Stimulated activated CD8-positive, alpha-beta memory T cell treated with anti-CD3 and anti-CD28 coated beads, Interleukin-7, amount 100 ng/mL, for 48 hours (primary cell): ENCODE data around the gene CMIP.
"Not testable (repeated sequence)": the region's sequence is repeated elsewhere in the genome, so short reads cannot be mapped to it uniquely, and the experiment has no call there.

Experiments used
- DNase-seq, 2 donors: peaks; one replicate each; pipeline ENCODE4 v3.0.0-alpha.2; 2020; ENCODE audit warnings: low read depth in 1 of 2; ENCODE audit errors: extremely low read depth in 1 of 2

Gene CMIP

DNA sequence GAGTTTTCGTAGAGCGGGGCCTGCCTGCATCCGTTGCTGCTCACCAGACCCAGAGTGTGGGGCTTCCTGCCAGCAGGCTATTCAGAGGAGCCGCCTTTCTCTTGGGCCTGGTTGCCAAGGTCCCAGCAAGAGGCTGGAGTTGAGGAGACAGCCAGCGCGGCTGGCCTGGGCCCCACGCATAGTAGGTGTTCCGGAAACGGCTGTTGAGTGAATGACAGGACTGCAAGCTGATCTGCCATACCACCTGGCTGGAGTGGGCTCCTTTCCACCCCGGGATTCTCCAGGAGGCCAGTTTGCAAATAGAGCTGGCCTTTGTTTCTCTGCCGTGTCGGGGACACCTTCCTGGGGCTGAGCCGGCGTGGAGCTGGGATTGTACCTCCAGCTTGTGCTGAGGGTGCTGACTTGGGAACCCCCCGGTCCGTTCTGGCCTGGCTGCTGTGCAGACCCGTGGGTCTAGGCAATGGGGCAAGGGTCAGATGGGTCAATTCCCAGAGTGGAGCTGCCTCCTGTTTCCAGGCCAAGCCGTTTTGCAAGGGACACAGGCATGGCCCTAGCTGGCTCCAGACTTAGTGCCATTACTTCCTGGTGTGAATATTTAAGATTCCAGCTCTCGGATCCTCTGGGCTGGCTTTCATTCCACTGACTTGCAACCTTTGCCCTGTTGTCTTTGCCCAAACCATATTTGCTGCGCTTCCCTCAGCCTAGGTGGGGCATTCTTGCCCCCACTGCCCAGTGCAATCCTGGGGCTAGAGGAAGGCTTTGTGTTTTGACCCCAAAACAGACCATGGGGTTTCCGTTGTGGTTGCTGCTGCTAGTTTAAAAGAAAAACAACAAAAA, 68.8 kb downstream of the CMIP start:
- DNase-seq, result no peak

DNA sequence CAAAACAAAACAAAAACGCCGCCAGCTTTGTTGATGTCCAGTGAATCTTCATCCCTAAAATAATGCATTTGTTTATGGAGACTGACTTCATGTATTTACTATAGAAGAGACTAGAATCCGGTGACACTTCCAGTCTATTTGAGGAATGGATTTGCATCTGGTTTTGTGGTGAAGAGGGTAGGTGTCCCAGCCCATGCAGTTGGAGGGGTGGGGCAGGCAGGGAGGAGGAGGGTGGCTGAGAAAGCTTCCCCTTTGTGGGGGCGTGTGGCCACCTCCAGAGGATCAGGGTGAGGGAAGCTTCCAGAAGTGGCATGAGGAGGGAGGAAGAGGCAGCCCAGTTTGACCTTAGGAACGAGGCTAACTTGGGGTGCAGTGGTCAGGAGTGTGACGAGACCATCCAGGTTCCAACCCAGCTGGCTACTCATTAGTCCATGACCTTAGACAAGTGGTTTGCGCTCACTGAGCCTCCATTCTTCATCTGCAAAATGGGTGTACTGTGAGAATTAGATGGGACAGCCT, 69.5 kb downstream of the CMIP start:
- DNase-seq, result no peak

DNA sequence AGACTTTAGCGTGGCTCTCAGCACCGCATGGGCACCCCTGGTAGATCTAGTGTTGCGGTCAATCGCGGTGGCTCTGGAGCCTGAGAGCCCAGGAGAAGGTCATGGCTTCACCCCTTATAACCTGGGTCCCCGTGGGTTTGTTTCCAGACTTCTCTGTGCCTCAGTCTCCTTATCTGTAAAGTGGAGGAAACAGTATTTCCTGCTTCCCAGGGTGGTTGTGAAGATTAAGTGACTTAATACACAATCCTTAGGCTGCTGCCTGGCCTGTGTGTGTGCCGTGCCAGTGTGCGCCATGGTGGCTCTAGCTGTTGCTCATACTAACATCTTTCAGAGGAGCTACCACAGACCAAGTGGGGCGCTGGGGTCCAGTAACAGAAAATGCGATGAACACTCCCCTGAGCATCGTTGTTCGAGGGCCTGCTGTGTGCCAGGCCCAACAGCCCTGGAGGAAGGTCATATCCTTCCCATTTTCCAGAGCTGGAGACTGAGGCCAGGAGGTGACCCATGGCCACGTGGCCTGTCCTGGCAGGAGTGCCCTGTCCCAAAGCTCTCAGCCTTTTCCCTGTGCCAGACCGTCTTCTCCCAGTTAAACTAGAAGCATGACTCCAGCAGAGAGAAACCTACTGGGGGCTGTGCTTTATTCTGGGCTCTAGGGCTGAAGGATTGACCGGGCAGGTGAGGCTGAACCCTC, 70.1 kb downstream of the CMIP start:
- DNase-seq, result no peak

DNA sequence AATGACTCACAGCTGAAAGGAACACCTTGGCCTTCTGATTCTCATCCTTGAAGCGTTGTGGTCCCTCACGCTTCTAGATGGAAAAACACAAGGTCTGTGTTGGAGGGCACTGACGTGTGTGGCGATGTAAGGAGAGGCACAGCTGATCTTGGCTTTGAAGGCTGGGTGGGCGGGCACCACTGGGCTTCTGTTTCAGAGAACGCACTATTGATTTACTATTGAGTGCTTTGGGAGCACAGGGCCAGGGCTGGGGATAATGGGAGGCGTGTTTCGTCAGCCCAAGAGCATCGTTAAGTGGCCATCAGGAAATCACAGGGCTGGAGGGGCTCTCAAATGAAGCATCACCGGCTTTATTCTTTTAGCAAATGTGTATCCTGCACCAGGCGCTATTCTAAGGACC, 70.7 kb downstream of the CMIP start:
- no peak for DNase-seq

DNA sequence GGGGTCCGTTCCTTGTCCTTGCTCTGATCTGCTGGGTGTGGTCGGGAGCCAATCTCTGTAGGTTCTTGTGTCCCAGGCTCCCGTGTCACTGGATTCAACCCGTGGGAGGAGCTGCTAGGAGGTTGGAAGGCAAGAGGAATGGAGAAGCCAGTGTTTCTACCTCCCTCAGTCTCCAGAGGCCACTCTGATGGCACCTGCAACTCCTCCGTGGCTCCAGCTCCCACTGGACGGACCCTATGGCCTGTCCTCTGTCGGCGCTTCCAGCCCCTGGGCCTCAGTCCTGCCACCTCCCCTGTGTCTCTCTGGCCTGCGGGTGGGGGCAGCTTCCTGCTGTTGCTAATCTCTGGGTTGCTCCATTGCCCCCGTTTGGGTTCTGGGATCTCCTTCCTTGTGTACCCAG, 71.1 kb downstream of the CMIP start:
- DNase-seq, result no peak

DNA sequence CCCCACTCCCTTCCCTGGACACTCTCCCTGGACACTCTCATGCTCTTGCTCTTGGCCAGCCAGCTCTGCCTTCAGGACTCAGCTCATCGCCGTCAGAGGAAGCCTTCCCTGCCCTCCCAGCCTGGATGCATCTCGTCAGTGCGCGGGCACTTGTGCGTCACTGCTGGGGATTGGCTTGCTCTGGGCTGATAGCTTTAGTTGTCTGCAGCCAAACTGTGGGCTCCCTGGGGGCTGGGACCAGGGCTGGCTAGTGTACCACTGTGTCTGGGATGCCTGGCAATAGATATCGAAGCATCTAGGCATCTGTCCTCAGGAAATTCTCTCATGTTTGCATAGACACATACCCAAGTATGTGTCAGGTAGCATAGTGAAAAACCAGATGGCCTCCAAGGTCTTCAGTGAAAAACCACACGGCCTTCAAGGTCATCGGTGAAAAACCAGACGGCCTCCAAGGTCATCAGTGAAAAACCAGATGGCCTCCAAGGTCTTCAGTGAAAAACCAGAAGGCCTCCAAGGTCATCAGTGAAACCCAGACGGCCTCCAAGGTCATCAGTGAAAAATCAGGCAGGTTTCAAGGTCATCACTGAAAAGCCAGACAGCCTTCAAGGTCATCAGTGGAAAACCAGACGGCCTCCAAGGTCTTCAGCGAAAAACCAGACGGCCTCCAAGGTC, 72.0 kb downstream of the CMIP start:
- no peak for DNase-seq

DNA sequence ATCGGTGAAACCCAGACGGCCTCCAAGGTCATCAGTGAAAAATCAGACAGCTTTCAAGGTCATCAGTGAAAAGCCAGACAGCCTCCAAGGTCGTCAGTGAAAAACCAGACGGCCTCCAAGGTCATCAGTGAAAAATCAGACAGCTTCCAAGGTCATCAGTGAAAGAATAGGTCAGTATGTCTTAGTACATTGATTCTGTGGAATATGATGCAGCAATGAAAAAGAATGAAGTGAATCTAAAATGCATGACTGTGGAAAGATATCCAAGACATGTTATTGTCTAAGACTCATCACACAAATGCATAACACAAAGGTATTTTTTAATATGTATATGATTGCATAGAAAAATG, 72.5 kb downstream of the CMIP start:
- no peak for DNase-seq

DNA sequence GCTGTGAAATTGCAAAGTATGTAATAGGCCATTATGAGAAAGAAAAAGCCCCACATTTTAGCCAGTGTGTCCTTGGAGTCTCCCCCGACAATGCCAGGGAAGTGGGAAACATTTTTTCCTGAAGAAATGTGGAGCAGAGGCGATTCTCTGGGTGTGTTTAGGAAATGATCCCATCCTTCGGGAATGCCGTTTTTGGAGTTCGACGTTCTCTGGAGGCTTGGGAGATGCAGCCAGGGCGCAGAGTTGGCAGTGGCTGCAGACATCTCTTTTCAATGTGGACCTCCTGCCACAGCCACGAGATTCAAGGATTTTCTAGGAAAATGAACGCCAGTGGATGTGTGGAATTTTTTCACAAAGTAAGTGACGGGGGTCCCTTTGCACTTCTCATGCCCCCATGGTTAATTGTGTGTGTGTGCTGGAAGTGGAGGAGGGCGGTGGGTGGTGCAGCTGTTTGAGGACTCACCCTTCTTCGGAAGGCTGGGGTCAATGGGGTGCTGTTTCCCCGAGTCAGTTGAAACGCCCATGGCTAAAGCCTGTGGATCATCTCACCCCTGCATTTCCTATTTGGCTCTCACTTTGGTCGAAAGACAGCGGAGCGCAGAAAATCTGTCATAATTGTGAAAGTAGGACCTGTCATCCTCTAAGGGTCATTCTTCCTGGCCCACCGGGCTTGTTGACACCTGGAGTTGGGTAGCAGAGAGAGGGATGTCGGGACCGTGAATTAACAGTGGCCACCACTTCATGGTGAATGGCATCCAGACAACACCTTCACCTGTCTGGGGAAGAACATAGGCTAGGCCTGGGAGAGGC, 73.2 kb downstream of the CMIP start:
- DNase-seq, result no peak

DNA sequence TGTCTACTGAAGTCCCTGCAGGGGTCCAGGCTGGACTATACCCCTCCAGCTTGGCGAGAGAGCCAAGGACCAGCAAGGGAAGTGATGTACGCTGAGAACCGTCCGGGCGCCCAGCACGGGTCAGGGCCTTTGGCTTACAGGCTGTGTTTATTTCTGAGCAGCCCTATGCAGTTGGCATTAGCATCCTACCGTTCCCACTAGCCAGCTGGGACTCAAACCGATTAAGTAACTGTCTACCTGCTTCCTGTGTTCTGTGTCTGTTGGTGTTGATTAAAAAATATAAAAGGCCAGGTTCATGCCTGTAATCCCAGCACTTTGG, 73.8 kb downstream of the CMIP start:
- DNase-seq, result no peak

DNA sequence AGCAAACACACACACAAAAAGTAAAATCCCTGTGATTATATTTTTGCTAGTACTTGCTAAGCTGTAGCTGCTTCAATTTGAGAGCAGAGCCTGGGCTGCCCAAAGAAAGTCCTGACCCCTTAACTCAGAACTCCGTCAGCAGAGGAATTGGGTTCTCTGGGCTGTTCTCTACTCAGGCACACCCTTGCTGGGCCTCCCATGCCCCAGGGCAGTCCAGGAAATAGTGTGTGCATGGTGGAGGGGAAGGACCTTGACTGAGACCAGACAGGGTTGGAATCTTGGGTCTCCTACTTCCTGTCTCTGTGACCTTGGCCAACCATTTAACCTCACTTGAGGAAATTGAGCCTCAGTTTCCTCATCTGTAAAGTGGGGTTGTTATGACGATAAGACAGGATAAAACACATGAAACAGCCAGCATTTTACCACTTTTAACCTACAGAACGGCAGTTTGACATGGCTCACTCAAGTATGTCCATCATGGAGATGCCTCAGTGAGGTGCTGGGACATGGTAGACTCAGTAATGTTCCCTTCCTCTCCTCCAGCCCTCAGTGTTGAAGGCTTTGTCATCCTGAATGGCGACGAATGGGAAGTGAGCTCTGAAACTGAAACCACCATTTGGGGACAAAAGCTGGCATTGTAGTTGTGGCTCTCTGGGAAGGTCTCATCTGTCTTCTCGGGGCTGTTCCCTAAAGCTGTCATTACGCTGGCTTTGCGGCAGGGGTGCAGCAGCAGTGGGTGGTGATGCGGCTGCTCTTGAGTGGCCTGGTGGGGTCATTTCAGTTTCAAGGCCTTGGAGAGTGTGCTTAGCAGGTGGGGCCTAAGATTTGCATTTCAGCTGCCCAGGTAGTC, 74.9 kb downstream of the CMIP start:
- no peak for DNase-seq

DNA sequence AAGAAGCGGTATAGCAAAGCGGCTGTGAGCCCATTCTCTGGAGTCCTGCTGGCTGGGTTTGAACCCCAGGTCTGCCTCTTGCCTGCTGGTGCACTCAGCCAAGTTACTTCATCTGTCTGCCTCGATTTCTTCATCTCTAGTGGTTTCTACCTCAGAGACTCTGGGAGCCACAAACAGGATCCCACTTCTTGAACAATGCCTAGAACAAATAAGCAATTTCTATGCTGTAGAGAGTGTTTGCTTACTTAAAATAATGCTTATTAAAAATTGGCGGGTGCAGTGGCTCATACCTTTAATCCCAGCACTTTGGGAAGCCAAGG, 75.5 kb downstream of the CMIP start:
- no peak for DNase-seq

DNA sequence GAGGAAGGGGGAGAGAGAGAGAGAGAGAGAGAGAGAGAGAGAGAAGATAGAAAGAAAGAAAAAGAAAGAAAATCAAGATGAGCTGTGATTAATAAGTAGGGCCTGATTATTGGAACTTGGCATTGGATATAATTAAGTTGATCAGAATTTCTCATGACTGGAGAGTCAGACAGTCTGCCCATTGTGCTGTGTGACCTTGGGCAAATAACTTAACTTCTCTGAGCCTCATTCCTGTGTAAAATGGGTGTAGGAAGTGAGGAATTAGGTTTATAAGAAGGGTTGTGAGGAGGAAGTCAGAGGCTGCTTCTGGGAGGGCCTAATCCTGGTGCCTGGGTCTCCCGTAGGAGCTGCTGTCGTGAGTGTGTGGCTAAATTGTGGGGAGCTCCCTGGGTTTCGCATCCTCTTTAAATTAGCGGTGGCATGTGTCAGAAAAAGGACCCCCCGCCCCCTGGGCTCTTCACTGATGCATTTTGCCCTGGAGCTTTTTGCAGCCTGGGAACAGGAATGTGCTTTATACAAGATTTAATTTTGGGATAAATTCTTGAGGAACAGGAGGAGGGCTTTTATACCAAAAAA, 76.0 kb downstream of the CMIP start:
- no peak for DNase-seq

DNA sequence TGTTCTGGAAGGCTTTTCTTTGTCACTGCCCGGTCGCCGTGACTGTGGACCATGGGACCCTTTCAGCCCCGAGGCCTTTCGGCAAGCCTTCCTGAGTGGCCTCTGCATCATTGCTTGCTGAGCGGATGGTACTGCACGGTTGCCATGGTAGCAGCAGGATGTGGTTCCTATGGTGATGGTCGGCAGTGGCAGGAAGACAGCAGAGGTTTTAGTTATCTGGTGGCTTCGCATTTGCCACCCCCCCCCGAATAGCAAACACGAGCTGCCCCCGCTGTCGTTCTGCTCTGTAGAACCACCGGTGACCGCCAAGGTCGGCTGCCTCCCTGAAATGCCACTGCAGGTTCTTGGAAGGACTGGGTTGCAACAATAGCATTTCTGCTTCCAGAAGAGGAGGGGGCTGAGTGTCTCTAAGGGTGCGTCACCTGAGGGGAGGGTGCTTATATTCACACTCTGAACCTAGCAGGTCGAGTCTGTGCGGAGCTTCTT, 76.6 kb downstream of the CMIP start:
- peak; percentile 35 to 63 for DNase-seq

DNA sequence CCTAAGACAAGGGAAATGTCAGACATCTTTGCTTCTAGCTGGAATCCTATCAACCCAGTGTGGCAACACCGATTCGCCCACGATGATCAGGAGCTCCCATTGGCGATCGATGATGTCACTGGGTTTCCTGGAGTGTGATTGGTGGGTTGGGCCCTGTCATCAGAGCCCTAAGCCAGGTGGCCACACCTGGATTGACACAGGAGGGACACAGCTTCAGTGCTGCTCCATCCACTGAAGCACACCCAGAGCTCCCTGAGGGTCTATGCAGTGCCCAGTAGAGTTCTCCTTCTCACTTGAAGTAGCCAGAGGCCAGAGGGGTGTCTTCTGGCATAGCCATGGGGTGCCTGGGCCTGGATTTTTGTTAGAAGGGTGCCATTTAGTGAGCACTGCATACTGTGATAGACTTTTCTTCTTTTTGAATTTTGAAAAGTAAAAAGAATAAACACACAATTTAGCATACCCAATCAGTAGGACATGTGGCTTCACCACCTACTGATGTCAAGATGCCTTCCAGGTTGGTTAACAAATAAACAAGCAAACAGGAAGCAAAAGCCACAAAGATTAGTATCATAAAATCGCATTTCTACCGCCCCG, 77.6 kb downstream of the CMIP start:
- DNase-seq, result no peak

DNA sequence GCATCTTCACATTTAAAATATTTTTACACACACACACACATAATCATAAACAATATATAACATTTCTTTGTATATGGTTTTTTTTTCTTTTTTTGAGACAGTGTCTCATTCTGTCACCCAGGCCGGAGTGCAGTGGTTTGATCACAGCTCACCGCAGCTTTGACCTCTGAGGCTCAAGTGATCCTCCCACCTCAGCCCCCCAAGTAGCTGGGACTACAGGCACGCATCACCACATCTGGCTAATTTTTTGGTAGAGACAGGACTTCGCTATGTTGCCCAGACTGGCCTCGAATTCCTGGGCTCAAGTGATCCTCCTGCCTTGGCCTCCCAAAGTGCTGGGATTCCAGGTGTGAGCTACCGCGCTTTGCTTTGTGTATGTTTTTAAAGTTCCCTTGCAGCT, 78.2 kb downstream of the CMIP start:
- not testable (repeated sequence) for DNase-seq

DNA sequence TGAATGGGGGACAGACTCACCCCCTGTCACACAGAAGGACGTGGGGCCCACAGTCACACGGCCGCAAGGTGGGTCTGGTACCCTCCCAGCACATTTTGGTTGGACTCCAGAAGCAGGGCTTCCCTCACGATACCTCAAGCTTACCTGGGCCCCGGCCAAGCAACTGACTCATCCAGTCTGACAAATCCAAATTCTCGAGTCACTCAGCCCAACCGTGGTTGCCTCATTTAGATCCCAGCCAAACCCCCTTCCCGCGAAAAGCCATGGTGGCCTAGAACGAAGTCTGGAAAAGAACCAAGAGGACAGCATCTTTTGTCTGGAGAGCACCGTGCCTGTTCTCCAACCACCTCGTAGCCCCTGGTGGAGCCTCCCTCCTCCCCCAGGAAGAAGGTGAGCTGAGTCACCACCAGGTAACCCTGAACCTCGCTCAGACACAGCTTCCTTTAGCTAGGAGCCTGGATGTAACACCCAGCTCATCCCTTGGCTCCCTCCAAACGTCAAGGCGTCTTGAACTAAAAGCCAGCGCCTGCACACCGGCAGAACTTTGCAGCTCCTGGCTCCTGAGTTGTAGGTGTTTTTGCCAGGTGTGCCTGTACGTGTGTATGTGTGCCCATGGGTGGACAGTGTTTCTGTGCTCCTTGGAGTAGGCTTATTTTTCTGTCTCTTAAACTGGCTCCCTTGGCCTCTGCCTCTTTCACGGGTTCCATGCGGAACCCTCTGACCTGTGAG, 78.9 kb downstream of the CMIP start:
- no peak for DNase-seq

DNA sequence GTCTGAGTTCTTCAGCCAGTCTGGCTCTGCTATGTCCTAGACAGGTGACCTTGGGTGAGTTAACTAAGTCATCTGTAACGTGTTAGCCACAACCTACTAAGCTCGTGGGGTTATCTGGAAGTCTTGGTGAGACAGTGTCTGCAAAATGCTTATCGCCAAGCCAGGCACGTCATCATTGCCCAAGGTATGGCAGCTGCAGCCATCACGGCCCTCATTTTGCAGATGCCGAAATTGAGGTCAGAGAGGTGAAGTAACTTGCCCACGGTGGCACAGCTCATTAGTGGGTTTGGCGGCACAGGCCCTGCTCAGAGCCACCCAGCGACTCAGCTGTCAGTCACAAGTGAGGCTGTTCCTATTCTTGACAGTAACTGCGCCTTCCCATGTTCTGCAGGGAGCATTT, 79.8 kb downstream of the CMIP start:
- peak in 1 of 2 donors; percentile 15 for DNase-seq

DNA sequence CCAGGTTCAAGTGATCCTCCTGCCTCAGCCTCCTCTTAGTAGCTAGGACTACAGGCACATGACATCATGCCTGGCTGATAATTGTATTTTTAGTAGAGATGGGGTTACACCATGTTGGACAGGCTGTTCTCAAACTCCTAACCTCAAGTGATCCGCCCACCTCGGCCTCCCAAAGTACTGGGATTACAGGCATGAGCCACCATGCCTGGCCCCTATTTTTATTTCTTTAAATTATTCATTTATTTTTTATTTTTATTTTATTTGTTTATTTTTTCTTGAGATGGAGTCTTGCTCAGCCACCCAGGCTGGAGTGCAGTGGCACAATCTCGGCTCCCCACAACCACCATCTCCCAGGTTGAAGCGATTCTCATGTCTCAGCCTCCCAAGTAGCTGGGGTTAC, 80.3 kb downstream of the CMIP start:
- not testable (repeated sequence) for DNase-seq

DNA sequence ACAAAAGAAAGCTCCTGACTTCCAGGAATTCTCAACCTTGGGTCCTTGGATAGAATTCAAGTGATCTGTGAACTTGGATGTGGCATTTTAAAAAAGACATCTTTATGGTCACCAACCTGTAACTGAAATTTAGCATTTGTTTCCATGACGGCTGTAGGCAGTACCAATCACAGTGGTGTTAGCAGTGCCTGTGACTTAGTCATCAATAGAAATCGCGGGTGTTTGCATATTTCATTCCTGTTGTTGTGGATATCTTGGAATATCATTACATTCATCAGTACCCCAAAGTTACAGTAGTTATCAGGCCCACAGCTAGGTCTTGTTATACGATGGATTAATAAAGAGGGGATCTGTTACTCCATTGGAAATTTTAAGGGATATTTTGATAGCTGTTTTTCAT, 81.6 kb downstream of the CMIP start:
- no peak for DNase-seq
